IMR-90 (cell line): ENCODE data around the gene UVSSA. TPM values are rescaled to one million over a fixed set of nuclear protein-coding genes. Genes with fewer than 3 reads are reported as not detected.

Experiments used
- ATAC-seq: fragments of 200-7000 bp; cut with Tn5 transposase; 2 replicates; pipeline ENCODE4 v1.9.1; 2020; ENCODE audit warnings: low read depth, mild to moderate bottlenecking, moderate library complexity
- BruUV-seq: library from RNA; stranded (reverse); fragments of 400-500 nt; replicated peaks from 2 replicates; lab custom pipeline; 2021; lab: Mats Ljungman, UMichigan
- CTCF ChIA-PET: fragments of 300-600 bp; formaldehyde crosslinking; extraction: SDS; loops from one replicate; lab custom pipeline; 2021; ENCODE audit warnings: antibody characterized with exemption; lab: Yijun Ruan, JAX
- POLR2A ChIA-PET: fragments of 300-600 bp; sonication (Branson Sonifier 250); formaldehyde crosslinking; loops from one replicate; lab custom pipeline; 2022; ENCODE audit warnings: antibody characterized with exemption; ENCODE audit not compliant: unreplicated experiment; lab: Charles Lee
- DNase-seq: peaks from one replicate; pipeline ENCODE4 v3.0.0; 2013
- H2AFZ ChIP-seq: replicated peaks from 2 replicates; pipeline ENCODE3; 2013; ENCODE audit warnings: low read length, mild to moderate bottlenecking; ENCODE audit not compliant: poor library complexity
- H2AK5ac ChIP-seq: 2 replicates; pipeline ENCODE4 v1.6.1; 2013; ENCODE audit warnings: low read depth, low read length, inconsistent platforms
- H2AK9ac ChIP-seq: replicated peaks from 2 replicates; pipeline ENCODE3; 2013; ENCODE audit warnings: mild to moderate bottlenecking, low read depth, low read length, moderate library complexity; ENCODE audit not compliant: poor library complexity
- H2BK120ac ChIP-seq: 2 replicates; pipeline ENCODE4 v1.6.1; 2013; ENCODE audit warnings: low read depth, low read length, inconsistent platforms
- H2BK15ac ChIP-seq: 3 replicates; pipeline ENCODE4 v1.6.1; 2013; ENCODE audit warnings: low read depth, low read length, inconsistent platforms
- H2BK20ac ChIP-seq: 2 replicates; pipeline ENCODE4 v1.6.1; 2013; ENCODE audit warnings: low read depth, mild to moderate bottlenecking, inconsistent platforms, low read length, moderate library complexity
- H2BK5ac ChIP-seq: 2 replicates; pipeline ENCODE4 v1.6.1; 2013; ENCODE audit warnings: mild to moderate bottlenecking, low read depth, low read length, inconsistent platforms; ENCODE audit not compliant: poor library complexity, severe bottlenecking
- H3K14ac ChIP-seq: replicated peaks from 2 replicates; pipeline ENCODE4 v1.6.1; 2013; ENCODE audit warnings: low read depth, low read length, inconsistent platforms
- H3K18ac ChIP-seq: 2 replicates; pipeline ENCODE4 v1.6.1; 2013; ENCODE audit warnings: low read depth, low read length, control low read depth
- H3K23ac ChIP-seq: 2 replicates; pipeline ENCODE4 v1.6.1; 2013; ENCODE audit warnings: low read depth, low read length, inconsistent platforms
- H3K27ac ChIP-seq: 2 replicates; pipeline ENCODE4 v1.5.1; 2013; ENCODE audit warnings: mild to moderate bottlenecking, control low read depth, low read length; ENCODE audit not compliant: insufficient read depth
- H3K27me3 ChIP-seq: 2 replicates; pipeline ENCODE4 v1.6.1; 2013; ENCODE audit warnings: low read length; ENCODE audit not compliant: control insufficient read depth, insufficient read depth
- H3K36me3 ChIP-seq: 2 replicates; pipeline ENCODE4 v1.6.1; 2013; ENCODE audit warnings: low read length, mixed read lengths; ENCODE audit not compliant: control insufficient read depth, insufficient read depth
- H3K4ac ChIP-seq: 2 replicates; pipeline ENCODE4 v1.6.1; 2013; ENCODE audit warnings: low read depth, low read length, inconsistent platforms
- H3K4me1 ChIP-seq: 2 replicates; pipeline ENCODE4 v1.6.1; 2013; ENCODE audit warnings: low read length, mixed read lengths; ENCODE audit not compliant: control insufficient read depth, insufficient read depth
- H3K4me2 ChIP-seq: 2 replicates; pipeline ENCODE4 v1.6.1; 2013; ENCODE audit warnings: low read depth, mild to moderate bottlenecking, control low read depth, low read length, moderate library complexity
- H3K4me3 ChIP-seq: 2 replicates; pipeline ENCODE4 v1.5.1; 2013; ENCODE audit warnings: low read depth, mild to moderate bottlenecking, control low read depth, low read length, moderate library complexity; ENCODE audit not compliant: insufficient read depth
- H3K56ac ChIP-seq: 2 replicates; pipeline ENCODE4 v1.6.1; 2013; ENCODE audit warnings: low read length, inconsistent platforms; ENCODE audit not compliant: insufficient read depth; ENCODE audit errors: extremely low read depth
- H3K79me1 ChIP-seq, 2 experiments: 2 replicates each; pipeline ENCODE4 v1.6.1; 2013; ENCODE audit warnings: low read length in 2 of 2, inconsistent platforms in 1 of 2, low read depth in 1 of 2
- H3K9ac ChIP-seq: 2 replicates; pipeline ENCODE4 v1.6.1; 2013; ENCODE audit warnings: low read depth, low read length, control low read depth
- H3K9me1 ChIP-seq: 2 replicates; pipeline ENCODE4 v1.6.1; 2013; ENCODE audit warnings: low read length, inconsistent platforms; ENCODE audit not compliant: insufficient read depth
- H3K9me3 ChIP-seq: 2 replicates; pipeline ENCODE4 v1.6.1; 2013; ENCODE audit warnings: low read length; ENCODE audit not compliant: control insufficient read depth, insufficient read depth
- H4K20me1 ChIP-seq: 2 replicates; pipeline ENCODE4 v1.6.1; 2013; ENCODE audit warnings: low read length, inconsistent platforms; ENCODE audit not compliant: insufficient read depth
- H4K5ac ChIP-seq: 2 replicates; pipeline ENCODE4 v1.6.1; 2013; ENCODE audit warnings: mild to moderate bottlenecking, low read depth, low read length, control low read depth
- H4K8ac ChIP-seq, 2 experiments: 2 replicates each; pipeline ENCODE4 v1.6.1; 2013; ENCODE audit warnings: low read depth in 2 of 2, low read length in 2 of 2, control low read depth in 1 of 2, inconsistent platforms in 1 of 2
- H4K91ac ChIP-seq: 2 replicates; pipeline ENCODE4 v1.6.1; 2013; ENCODE audit warnings: low read depth, low read length, inconsistent platforms; ENCODE audit not compliant: insufficient read depth
- MAZ ChIP-seq: IDR thresholded peaks from 2 replicates; pipeline ENCODE4 v1.6.1; 2012; ENCODE audit warnings: low read depth, mild to moderate bottlenecking, low read length, improper control_type of control experiment, moderate library complexity, borderline replicate concordance
- MXI1 ChIP-seq: IDR thresholded peaks from 2 replicates; pipeline ENCODE4 v1.6.1; 2012; ENCODE audit warnings: low read depth, mild to moderate bottlenecking, low read length, moderate library complexity, borderline replicate concordance
- RFX5 ChIP-seq: IDR thresholded peaks from 2 replicates; pipeline ENCODE4 v1.8.0; 2012; ENCODE audit warnings: low read depth, mild to moderate bottlenecking, low read length, moderate library complexity
- WGBS, 2 experiments: methylation state at CpG; one replicate each; pipeline versions ENCODE4 v1.1.5 to v1.1.7; 2013; ENCODE audit warnings: missing lambda C conversion rate in 2 of 2; ENCODE audit not compliant: insufficient read length in 1 of 2; ENCODE audit errors: extremely low coverage in 2 of 2; 5-methylcytosine and 5-hydroxymethylcytosine counted together
- dilution Hi-C: fragments of 300-500 bp; cut with HindIII; formaldehyde crosslinking; loops from one replicate; pipeline ENCODE4 v1.14.3; 2018; ENCODE audit warnings: low sequenced_read_pairs; ENCODE audit not compliant: unreplicated experiment
- in situ Hi-C: fragments of 300-500 bp; cut with MboI; formaldehyde crosslinking; loops from 3 replicates; pipeline ENCODE4 v1.14.3; 2019; ENCODE audit warnings: low sequenced_read_pairs, inconsistent platforms, mixed read lengths
- intact Hi-C: fragments of 100-400 bp; cut with micrococcal nuclease; formaldehyde crosslinking; loops from 2 replicates; pipeline ENCODE4 v1.10.0; 2022
- polyA plus RNA-seq, 3 experiments: library from polyadenylated mRNA; depleted of rRNA; stranded (reverse); fragments of >200 nt; gene quantifications; 2 replicates each; pipeline ENCODE4 v1.2.3, GENCODE V29; 2012; ENCODE audit warnings: low replicate concordance in 1 of 3
- total RNA-seq: library from RNA; depleted of rRNA; stranded (reverse); fragments of >200 nt; gene quantifications from 2 replicates; pipeline ENCODE4 v1.2.3, GENCODE V29; 2012
- TF ChIP-seq, protein P1 (sequence below): conservative IDR thresholded peaks from 2 replicates; pipeline ENCODE4 v1.5.1; 2012; ENCODE audit warnings: mild to moderate bottlenecking, low read depth, low read length, improper control_type of control experiment

UVSSA gene
- total and polyA plus RNA-seq, 2 of the 4 experiments (the other 2 are of a cell fraction) = 1.4 to 8.4 TPM

DNA sequence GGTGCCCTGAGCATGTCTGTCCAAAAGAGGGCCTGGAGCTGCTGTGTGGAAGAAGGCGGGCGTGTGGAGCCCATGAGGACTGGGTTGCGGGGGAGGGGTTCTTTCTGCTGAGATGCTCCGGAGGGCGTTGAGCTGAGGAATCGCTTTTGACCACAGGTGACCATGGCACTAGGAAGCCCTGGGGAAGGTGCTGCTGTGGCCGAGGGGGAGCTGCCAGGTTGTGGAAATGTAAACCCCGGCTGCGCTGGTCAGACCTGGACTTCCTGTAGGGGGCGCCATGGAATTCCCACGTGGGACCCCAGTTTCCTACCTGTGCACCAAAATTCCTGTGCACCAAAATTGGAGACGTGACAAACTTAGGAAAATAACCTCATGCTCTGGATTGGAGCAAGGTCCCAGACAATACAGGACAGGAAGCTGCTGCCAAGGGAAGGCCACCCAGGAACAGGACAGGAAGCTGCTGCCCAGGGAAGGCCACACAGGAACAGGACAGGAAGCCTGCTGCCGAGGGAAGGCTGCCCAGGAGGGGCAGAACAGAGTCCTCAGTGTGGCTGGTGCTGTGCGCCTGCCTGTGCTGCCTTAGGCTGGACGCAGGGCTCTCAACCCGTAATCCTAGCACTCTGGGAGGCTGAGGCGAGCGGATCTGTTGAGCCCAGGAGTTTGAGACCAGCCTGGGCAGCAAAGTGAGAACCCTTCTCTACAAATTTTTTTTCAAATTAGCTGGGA lies 28.4 kb upstream of the UVSSA start:
- no peak overlapping the region for H2BK120ac ChIP-seq
- no peak overlapping the region for H2BK5ac ChIP-seq
- H4K8ac ChIP-seq = no peak overlapping the region
- peaks cover 16 to 56% of the 10 kb centered on the region in 2 experiments for H3K79me1 ChIP-seq
- intact Hi-C loops = no loop called here
- no peak overlapping the region for H3K4me3 ChIP-seq
- no peak overlapping the region for H3K27ac ChIP-seq
- H3K18ac ChIP-seq = no peak overlapping the region
- peaks cover 7% of the 10 kb centered on the region for H4K20me1 ChIP-seq
- H2BK15ac ChIP-seq = no peak overlapping the region
- no peak overlapping the region for H3K23ac ChIP-seq
- H3K36me3 ChIP-seq = peaks cover 55% of the 10 kb centered on the region
- H2AK9ac ChIP-seq = no peak overlapping the region
- no peak overlapping the region for H3K56ac ChIP-seq
- peak overlapping the region; percentile 14 for H2AFZ ChIP-seq
- H3K4me1 ChIP-seq = no peaks in the 10 kb centered on the region
- 91% methylated on average over 10 of the region's 18 CpGs; no CpG with 5 or more reads in 1 of the 2 experiments for whole genome bisulfite sequencing, 2 experiments
- H2BK20ac ChIP-seq = no peak overlapping the region
- dilution Hi-C loops = no loop called here
- no peak overlapping the region for H3K9ac ChIP-seq
- TF ChIP-seq, protein P1, sequence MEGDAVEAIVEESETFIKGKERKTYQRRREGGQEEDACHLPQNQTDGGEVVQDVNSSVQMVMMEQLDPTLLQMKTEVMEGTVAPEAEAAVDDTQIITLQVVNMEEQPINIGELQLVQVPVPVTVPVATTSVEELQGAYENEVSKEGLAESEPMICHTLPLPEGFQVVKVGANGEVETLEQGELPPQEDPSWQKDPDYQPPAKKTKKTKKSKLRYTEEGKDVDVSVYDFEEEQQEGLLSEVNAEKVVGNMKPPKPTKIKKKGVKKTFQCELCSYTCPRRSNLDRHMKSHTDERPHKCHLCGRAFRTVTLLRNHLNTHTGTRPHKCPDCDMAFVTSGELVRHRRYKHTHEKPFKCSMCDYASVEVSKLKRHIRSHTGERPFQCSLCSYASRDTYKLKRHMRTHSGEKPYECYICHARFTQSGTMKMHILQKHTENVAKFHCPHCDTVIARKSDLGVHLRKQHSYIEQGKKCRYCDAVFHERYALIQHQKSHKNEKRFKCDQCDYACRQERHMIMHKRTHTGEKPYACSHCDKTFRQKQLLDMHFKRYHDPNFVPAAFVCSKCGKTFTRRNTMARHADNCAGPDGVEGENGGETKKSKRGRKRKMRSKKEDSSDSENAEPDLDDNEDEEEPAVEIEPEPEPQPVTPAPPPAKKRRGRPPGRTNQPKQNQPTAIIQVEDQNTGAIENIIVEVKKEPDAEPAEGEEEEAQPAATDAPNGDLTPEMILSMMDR = 0 out of 2 replicates have a peak, but pooled peaks have one; percentile 13
- TF ChIP-seq MXI1 (no peak), MAZ (no peak), RFX5 (no peak)
- no peaks in the 10 kb centered on the region for H3K27me3 ChIP-seq
- in situ Hi-C loops = no loop called here
- H3K9me3 ChIP-seq = 0 out of 2 replicates have a peak, but pooled peaks cover 1% of the 10 kb centered on the region
- H3K4ac ChIP-seq = no peak overlapping the region
- ChIA-PET CTCF (no interaction called here), POLR2A (no interaction called here)
- DNase-seq (no peak), ATAC-seq (no peak)
- no peak overlapping the region for H3K14ac ChIP-seq
- no peak overlapping the region for H4K91ac ChIP-seq
- H2AK5ac ChIP-seq = no peak overlapping the region
- no peak overlapping the region for H3K4me2 ChIP-seq
- BruUV-seq = no TSS peak
- no peak overlapping the region for H4K5ac ChIP-seq
- 0 out of 2 replicates have a peak, but pooled peaks cover 4% of the 10 kb centered on the region for H3K9me1 ChIP-seq
